Inflammatory macrophage treated with lipopolysaccharide for 1 hour (primary cell): Measurements from ENCODE around the gene SLC37A2.
"Not testable (repeated sequence)": the region's sequence is repeated elsewhere in the genome, so short reads cannot be mapped to it uniquely, and the experiment has no call there.

Experiments used
- DNase-seq, 2 donors: peaks; one replicate each; pipeline ENCODE4 v3.0.0-alpha.2; 2020 to 2022

The SLC37A2 gene

GRCh38 chr11:125062931-125063428, at the start of gene SLC37A2:
SLC37A2 (plus strand) TSS chr11:125063305; CDS start chr11:125063368, 63 bp downstream.
- DNase-seq: peak; percentile 72 to 76

- no peak for DNase-seq
Observed at GRCh38 chr11:125016413-125016812, 46.7 kb upstream of the SLC37A2 start.

GRCh38 chr11:125020342-125020741, 42.8 kb upstream of the SLC37A2 start:
- no peak for DNase-seq

GRCh38 chr11:125022551-125022950, 40.6 kb upstream of the SLC37A2 start:
- DNase-seq: no peak

GRCh38 chr11:125025968-125026367, 37.1 kb upstream of the SLC37A2 start:
- no peak for DNase-seq

GRCh38 chr11:125029431-125029830, 33.7 kb upstream of the SLC37A2 start:
- DNase-seq: not testable (repeated sequence)

- DNase-seq: peak; percentile 51 to 54
Observed at GRCh38 chr11:125036933-125037332, 26.2 kb upstream of the SLC37A2 start.

GRCh38 chr11:125049164-125049792, 13.8 kb upstream of the SLC37A2 start:
- DNase-seq: no peak

GRCh38 chr11:125052047-125052446, 11.1 kb upstream of the SLC37A2 start:
- DNase-seq: no peak

- no peak for DNase-seq
Observed at GRCh38 chr11:125053167-125053566, 9.9 kb upstream of the SLC37A2 start.

GRCh38 chr11:125055107-125055715, 7.9 kb upstream of the SLC37A2 start:
- DNase-seq: no peak

GRCh38 chr11:125056111-125056510, 7.0 kb upstream of the SLC37A2 start:
- DNase-seq: not testable (repeated sequence)

- DNase-seq: no peak
Observed at GRCh38 chr11:125056931-125057692, 6.0 kb upstream of the SLC37A2 start.

- DNase-seq: no peak
Observed at GRCh38 chr11:125057693-125058016, 5.5 kb upstream of the SLC37A2 start.

- no peak for DNase-seq
Observed at GRCh38 chr11:125061281-125061680, 1.8 kb upstream of the SLC37A2 start.

- DNase-seq: no peak
Observed at GRCh38 chr11:125062218-125062930, 731 bp upstream of the SLC37A2 start.

- no peak for DNase-seq
Observed at GRCh38 chr11:125063429-125064043, 431 bp downstream of the SLC37A2 start.

GRCh38 chr11:125064070-125064469, 965 bp downstream of the SLC37A2 start:
- no peak for DNase-seq

GRCh38 chr11:125068368-125068767, 5.3 kb downstream of the SLC37A2 start:
- DNase-seq: no peak

GRCh38 chr11:125069008-125069407, 5.9 kb downstream of the SLC37A2 start:
- peak in 1 of 2 donors; percentile 21 for DNase-seq

GRCh38 chr11:125069796-125070195, 6.7 kb downstream of the SLC37A2 start:
- peak in 1 of 2 donors; percentile 39 for DNase-seq

- DNase-seq: peak; percentile 86 to 92
Observed at GRCh38 chr11:125070699-125071254, 7.7 kb downstream of the SLC37A2 start.
